K562 (cell line): ENCODE measurements around the gene GRK3. TPM values are rescaled to one million over a fixed set of nuclear protein-coding genes. Genes with fewer than 3 reads are reported as not detected.

Experiments
- ATAC-seq: fragments of 200-7000 bp; cut with Tn5 transposase; 3 replicates; pipeline ENCODE4 v1.9.1; 2020; ENCODE audit warnings: moderate library complexity
- Bru-seq: library from RNA; stranded (reverse); fragments of 400-500 nt; gene quantifications from one replicate; lab custom pipeline; 2021; lab: Mats Ljungman, UMichigan
- BruChase-seq, 2 experiments: library from RNA; stranded (reverse); fragments of 400-500 nt; gene quantifications; one replicate each; lab custom pipeline; 2021; lab: Mats Ljungman, UMichigan
- BruUV-seq: library from RNA; stranded (reverse); fragments of 400-500 nt; replicated peaks from 2 replicates; lab custom pipeline; 2021; lab: Mats Ljungman, UMichigan
- CTCF ChIA-PET: fragments of 300-600 bp; formaldehyde crosslinking; extraction: SDS; loops from one replicate; lab custom pipeline; 2021; ENCODE audit warnings: low intra/inter-chr PET ratio; lab: Yijun Ruan, JAX
- POLR2A ChIA-PET: fragments of 300-600, 350-650 bp; sonication (Branson Sonifier 250); formaldehyde crosslinking; extraction: SDS; loops from one replicate; lab custom pipeline; 2021; ENCODE audit warnings: antibody characterized with exemption, inconsistent platforms; lab: Yijun Ruan, JAX
- DNase-seq, 4 experiments: peaks; one replicate each; pipeline versions ENCODE4 v3.0.0 to v3.0.0-alpha.2; 2011 to 2018; ENCODE audit warnings: low spot score in 3 of 4, mixed read lengths in 3 of 4; ENCODE audit errors: extremely low read depth in 1 of 4
- FAIRE-seq: peaks from 2 replicates; lab custom pipeline; 2011; peaks lifted over from hg19 to GRCh38; lab: Jason Lieb, UNC
- H2AFZ ChIP-seq: 2 replicates; pipeline ENCODE4 v1.6.0; 2011; ENCODE audit warnings: low read depth, low read length, control low read depth, inconsistent platforms
- H3K27ac ChIP-seq: fragments of 200-600 bp; 3 replicates; pipeline ENCODE4 v1.8.0; 2011; ENCODE audit warnings: low read depth, mild to moderate bottlenecking, control low read depth, inconsistent platforms, low read length, moderate library complexity, mixed read lengths; ENCODE audit errors: extremely low read depth
- H3K27me3 ChIP-seq, 2 experiments: fragments of 300-600 bp in 1 of 2; 2 replicates in 1 of 2; 3 replicates in 1 of 2; pipeline versions ENCODE4 v1.6.0 to v1.8.0; 2011; ENCODE audit warnings: inconsistent platforms in 2 of 2, low read length in 2 of 2, mild to moderate bottlenecking in 1 of 2, mixed read lengths in 1 of 2, moderate library complexity in 1 of 2; ENCODE audit not compliant: control insufficient read depth in 2 of 2, insufficient read depth in 2 of 2
- H3K36me3 ChIP-seq: fragments of 300-600 bp; 3 replicates; pipeline ENCODE4 v1.8.0; 2011; ENCODE audit warnings: mild to moderate bottlenecking, low read length, inconsistent platforms; ENCODE audit not compliant: control insufficient read depth, insufficient read depth
- H3K4me1 ChIP-seq, 2 experiments: fragments of 200-600 bp in 1 of 2; replicated peaks in 1 of 2; 2 replicates in 1 of 2; 3 replicates in 1 of 2; pipeline versions ENCODE4 v1.5.1 to v1.8.0; 2011; ENCODE audit warnings: inconsistent platforms in 2 of 2, low read length in 2 of 2, mild to moderate bottlenecking in 1 of 2, mixed read lengths in 1 of 2, moderate library complexity in 1 of 2; ENCODE audit not compliant: control insufficient read depth in 2 of 2, insufficient read depth in 2 of 2
- H3K4me2 ChIP-seq: 2 replicates; pipeline ENCODE4 v1.6.1; 2011; ENCODE audit warnings: low read length, control low read depth, inconsistent platforms, mixed read lengths; ENCODE audit not compliant: insufficient read depth
- H3K4me3 ChIP-seq: fragments of 200-600 bp; sonication (generic), shearing (Covaris generic); 2 replicates; pipeline ENCODE4 v1.5.1; 2016; ENCODE audit warnings: control low read depth, inconsistent platforms
- H3K79me2 ChIP-seq: fragments of 200-600 bp; 3 replicates; pipeline ENCODE4 v1.8.0; 2011; ENCODE audit warnings: low read length, inconsistent platforms; ENCODE audit not compliant: control insufficient read depth, insufficient read depth
- H3K9ac ChIP-seq, 2 experiments: 2 replicates each; pipeline versions ENCODE4 v1.6.0 to v1.6.1; 2011; ENCODE audit warnings: low read depth in 2 of 2, low read length in 2 of 2, control low read depth in 1 of 2, inconsistent platforms in 1 of 2, mild to moderate bottlenecking in 1 of 2, mixed read lengths in 1 of 2; ENCODE audit not compliant: insufficient read depth in 1 of 2
- H3K9me1 ChIP-seq: one replicate; pipeline ENCODE4 v1.6.0; 2011; ENCODE audit warnings: inconsistent platforms, mild to moderate bottlenecking, low read length, moderate library complexity; ENCODE audit not compliant: control insufficient read depth, insufficient read depth
- H3K9me3 ChIP-seq: replicated peaks from 2 replicates; pipeline ENCODE4 v1.5.1; 2011; ENCODE audit warnings: low read depth, low read length, inconsistent platforms; ENCODE audit not compliant: control insufficient read depth, insufficient read depth
- H4K20me1 ChIP-seq: replicated peaks from 2 replicates; pipeline ENCODE4 v1.6.1; 2011; ENCODE audit warnings: low read length, inconsistent platforms, mixed read lengths; ENCODE audit not compliant: control insufficient read depth, insufficient read depth
- ELF1 ChIP-seq: fragments of 200-800 bp; sonication (Bioruptor generic); IDR thresholded peaks from 2 replicates; pipeline ENCODE4 v1.6.1; 2016; ENCODE audit warnings: missing genetic modification characterization, missing compliant biosample characterization
- GMEB1 ChIP-seq: fragments of 250-450 bp; sonication (Bioruptor Pico); IDR thresholded peaks from 2 replicates; pipeline ENCODE4 v1.4.0; 2020; ENCODE audit warnings: mild to moderate bottlenecking
- NRF1 ChIP-seq, 2 experiments: fragments of 450-650 bp; IDR thresholded peaks in 1 of 2; conservative IDR thresholded peaks in 1 of 2; 2 replicates each; pipeline ENCODE4 v1.6.1; 2014; ENCODE audit warnings: mild to moderate bottlenecking in 2 of 2
- RHOXF2B ChIP-seq: fragments of 250-450 bp; sonication (Bioruptor Pico); conservative IDR thresholded peaks from 2 replicates; pipeline ENCODE4 v1.5.1; 2021
- SRF ChIP-seq, 2 experiments: fragments of 250-450, 450-650 bp in 1 of 2; sonication (Bioruptor Pico) in 1 of 2; sonication (generic) in 1 of 2; formaldehyde crosslinking; IDR thresholded peaks; 2 replicates each; pipeline versions ENCODE4 v1.5.0 to v1.5.1; 2020 to 2022; ENCODE audit warnings: mild to moderate bottlenecking in 1 of 2, missing genetic modification reagents in 1 of 2
- SUPT5H ChIP-seq: fragments of 450-650 bp; IDR thresholded peaks from 2 replicates; pipeline ENCODE4 v1.6.1; 2016
- ZBTB11 ChIP-seq, 3 experiments: fragments of 200-800 bp in 1 of 3; fragments of 250-450 bp in 1 of 3; fragments of 450-650 bp in 1 of 3; sonication (Bioruptor Pico) in 1 of 3; sonication (Bioruptor generic) in 1 of 3; formaldehyde crosslinking in 1 of 3; IDR thresholded peaks; 2 replicates each; pipeline versions ENCODE4 v1.6.1 to v1.8.0; 2016 to 2022; ENCODE audit warnings: mild to moderate bottlenecking in 2 of 3, missing genetic modification characterization in 2 of 3, missing compliant biosample characterization in 1 of 3, moderate library complexity in 1 of 3
- ZBTB12 ChIP-seq: fragments of 250-450 bp; sonication (Bioruptor Pico); IDR thresholded peaks from 2 replicates; pipeline ENCODE4 v1.4.0; 2020
- ZNF696 ChIP-seq: fragments of 250-450 bp; sonication (Bioruptor Pico); conservative IDR thresholded peaks from 2 replicates; pipeline ENCODE4 v1.4.0; 2020; ENCODE audit warnings: mild to moderate bottlenecking, moderate library complexity
- WGBS: fragments of 100-300 bp; shearing (Covaris generic); methylation state at CpG from one replicate; pipeline ENCODE4 v1.1.6; 2016; ENCODE audit warnings: low coverage, mixed read lengths; ENCODE audit not compliant: insufficient coverage; ENCODE audit errors: missing lambda C conversion rate; 5-methylcytosine and 5-hydroxymethylcytosine counted together
- in situ Hi-C: fragments of 300-500 bp; cut with MboI; formaldehyde crosslinking; loops from 4 replicates; pipeline ENCODE4 v1.15.0; 2018; ENCODE audit warnings: inconsistent platforms, mixed read lengths
- intact Hi-C: fragments of 100-400 bp; cut with micrococcal nuclease; formaldehyde crosslinking; loops from 2 replicates; pipeline ENCODE4 v1.14.2; 2022
- long read RNA-seq, 3 experiments: library from polyadenylated mRNA in 2 of 3; library from RNA in 1 of 3; unstranded in 2 of 3; stranded (forward) in 1 of 3; transcript quantifications; one replicate each; pipeline ENCODE4 v2.0.0, GENCODE V29; 2019 to 2022
- polyA minus RNA-seq, 3 experiments: library from RNA; depleted of rRNA, polyadenylated mRNA; stranded (reverse); fragments of >200 nt; gene quantifications; 2 replicates each; pipeline ENCODE4 v1.2.3, GENCODE V29; 2011
- polyA plus RNA-seq, 8 experiments: library from polyadenylated mRNA; depleted of rRNA in 4 of 8; stranded (reverse) in 5 of 8; unstranded in 3 of 8; fragments of >200 nt; fragmentation: Nextera tagmentation in 2 of 8; fragmentation: Illumina TruSeq in 1 of 8; extraction: Ambion mirVana in 2 of 8; extraction: Trizol in 1 of 8; gene quantifications; 2 replicates each; pipeline versions ENCODE4 v1.2.1 to v1.2.3, GENCODE V29; 2011 to 2014; ENCODE audit warnings: inconsistent platforms in 1 of 8, missing spikeins in 1 of 8
- total RNA-seq, 7 experiments: library from RNA; depleted of rRNA in 6 of 7; stranded (reverse); fragments of >200 nt in 6 of 7; fragmentation: Illumina TruSeq in 2 of 7; extraction: Trizol in 2 of 7; gene quantifications; 2 replicates each; pipeline versions ENCODE4 v1.2.1 to v1.2.3, GENCODE V29; 2011 to 2021; ENCODE audit warnings: low replicate concordance in 1 of 7

Gene GRK3
- total RNA-seq (2011; cell fraction: chromatin; rRNA removed; ENCODE audit: low replicate concordance): 2.6 and 7.4 TPM in 2 replicates
- total RNA-seq (2011; cell fraction: nucleolus; rRNA removed): 1.0 and 1.2 TPM in 2 replicates
- total RNA-seq (2011; cell fraction: nucleoplasm; rRNA removed): 2.6 and 3.5 TPM in 2 replicates
- total RNA-seq (2014; rRNA removed) (3.4 and 3.7 TPM in 2 replicates), total RNA-seq (2014; rRNA removed; fragmentation: Illumina TruSeq; extraction: Trizol) (7.5 and 9.0 TPM in 2 replicates), total RNA-seq (2015; rRNA removed; fragmentation: Illumina TruSeq; extraction: Trizol) (6.0 and 6.8 TPM in 2 replicates), total RNA-seq (2021) (7.3 and 7.6 TPM in 2 replicates), polyA plus RNA-seq (2011; rRNA removed) (2.9 and 4.0 TPM in 2 replicates), polyA plus RNA-seq (2014; fragmentation: Illumina TruSeq; extraction: Trizol) (5.9 and 6.3 TPM in 2 replicates), polyA plus RNA-seq (2014; fragmentation: Nextera tagmentation; extraction: Ambion mirVana) (1 to 10 TPM; 1.4 TPM), polyA plus RNA-seq (2014; rRNA removed) (3.4 and 3.6 TPM in 2 replicates), polyA minus RNA-seq (2011; rRNA and poly(A)+ RNA removed) (5.3 and 9.2 TPM in 2 replicates), Bru-seq, nascent RNA (percentile 59 among the genes with signal in this experiment), BruChase-seq, experiment 1, labeled RNA remaining after a 2-hour chase (percentile 71 among the genes with signal in this experiment), BruChase-seq, experiment 2, labeled RNA remaining after a 6-hour chase (percentile 71 among the genes with signal in this experiment)
- polyA plus RNA-seq (2011; cell fraction: cytosol; rRNA removed): 0.78 and 2.3 TPM in 2 replicates
- polyA plus RNA-seq (2011; cell fraction: nucleus; rRNA removed): 2.1 and 3.6 TPM in 2 replicates
- 3.2 and 4.5 TPM in 2 replicates for polyA plus RNA-seq (2012)
- polyA minus RNA-seq (2011; cell fraction: cytosol; rRNA and poly(A)+ RNA removed): 2.2 and 2.8 TPM in 2 replicates
- polyA minus RNA-seq (2011; cell fraction: nucleus; rRNA and poly(A)+ RNA removed): 0.94 and 2.8 TPM in 2 replicates
- long read RNA-seq, experiment 1, full-length matches to known transcripts: 15 of 27 reads
- long read RNA-seq, experiment 1, partial matches to known transcripts: 3 of 27 reads
- long read RNA-seq, experiment 1, other reads (novel, unspliced or antisense): 9 of 27 reads
- long read RNA-seq, experiment 2, full-length matches to known transcripts: 2 of 9 reads
- long read RNA-seq, experiment 2, partial matches to known transcripts: 1 of 9 reads
- long read RNA-seq, experiment 2, other reads (novel, unspliced or antisense): 6 of 9 reads
- long read RNA-seq, experiment 3, partial matches to known transcripts: 1 of 3 reads
- long read RNA-seq, experiment 3, other reads (novel, unspliced or antisense): 2 of 3 reads

- WGBS: 14% methylated on average over 4 of the region's 73 CpGs
- in situ Hi-C loops (no loop called here), intact Hi-C loops (no loop called here)
- peak within 1 kb of the TSS; percentile 80 for H3K4me2 ChIP-seq
- no peaks in the 10 kb centered on the region for H3K27me3 ChIP-seq
- DNase-seq (peak; percentile 69 to 88 (median 82)), FAIRE-seq (peak; percentile 23), ATAC-seq (peak; percentile 87)
- no peaks in the 10 kb centered on the region for H4K20me1 ChIP-seq
- peak within 1 kb of the TSS; percentile 94 for H2AFZ ChIP-seq
- H3K9me1 ChIP-seq: no peaks in the 10 kb centered on the region
- H3K79me2 ChIP-seq: peaks cover 34% of the 10 kb centered on the region
- H3K9me3 ChIP-seq: no peaks in the 10 kb centered on the region
- peak within 1 kb of the TSS; percentile 64; the same call in 2 of the 3 replicates for H3K27ac ChIP-seq
- H3K36me3 ChIP-seq: no peaks in the 10 kb centered on the region
- peak within 1 kb of the TSS; percentile 82 for H3K4me3 ChIP-seq
- peak within 1 kb of the TSS; percentile 56 to 89 for H3K9ac ChIP-seq
- POLR2A ChIA-PET: interaction anchor here (0.6 to 1.7 kb wide), 4 partner anchors 10 to 437 kb away, joined by 3 to 5 read pairs (median 4); partner anchors contain the start of gene MYO18B
- CTCF ChIA-PET: no interaction called here
- peaks cover 13 to 17% of the 10 kb centered on the region in 2 experiments for H3K4me1 ChIP-seq
- BruUV-seq: no TSS peak
- TF ChIP-seq ELF1 (tag): peak; percentile 14; the same call in 1 of the 2 replicates
- peak; percentile 77 to 79 for TF ChIP-seq NRF1 (conservative IDR thresholded peaks at IDR 0.05 in 1 of 2, IDR thresholded peaks at IDR 0.05 in 1 of 2)
- TF ChIP-seq RHOXF2B: no peak
- no peak for TF ChIP-seq ZBTB12 (CRISPR knock-in tag)
- no peak for TF ChIP-seq GMEB1
- TF ChIP-seq ZNF696 (CRISPR knock-in tag): no peak
- TF ChIP-seq SUPT5H: peak; percentile 53; the same call in 1 of the 2 replicates
- peak in 1 of 3 experiments; percentile 60; a peak in 2 of 6 replicates for TF ChIP-seq ZBTB11 (CRISPR knock-in tag; IDR thresholded peaks at IDR 0.05)
- no peak for TF ChIP-seq SRF (CRISPR knock-in tag; IDR thresholded peaks at IDR 0.05)
Observed at GRCh38 chr22:25564320-25564978, at the start of gene GRK3. Gene GRK3, plus strand, starts transcription at chr22:25564675. Its CDS starts 366 bp downstream, at chr22:25565041.
